Fibroblast of the conjunctiva (primary cell): ENCODE data around the gene ZBTB9.
"Not testable (repeated sequence)": the region's sequence is repeated elsewhere in the genome, so short reads cannot be mapped to it uniquely, and the experiment has no call there.

Source experiments
- DNase-seq: peaks from one replicate; pipeline ENCODE4 v3.0.0-alpha.2; 2010; ENCODE audit warnings: low read depth

The ZBTB9 gene

GRCh38 chr6:33467091-33467490 lies 12.7 kb downstream of the ZBTB9 start:
- no peak for DNase-seq

GRCh38 chr6:33469661-33470060 lies 15.3 kb downstream of the ZBTB9 start:
- no peak for DNase-seq

- no peak for DNase-seq
Measured at GRCh38 chr6:33477864-33478263, 23.5 kb downstream of the ZBTB9 start.

GRCh38 chr6:33481192-33481591 lies 26.8 kb downstream of the ZBTB9 start:
- no peak for DNase-seq

GRCh38 chr6:33482620-33483019 lies 28.2 kb downstream of the ZBTB9 start:
- not testable (repeated sequence) for DNase-seq

GRCh38 chr6:33483678-33484077 lies 29.3 kb downstream of the ZBTB9 start:
- DNase-seq = no peak

- not testable (repeated sequence) for DNase-seq
Measured at GRCh38 chr6:33484673-33485262, 30.4 kb downstream of the ZBTB9 start.

- DNase-seq = not testable (repeated sequence)
Measured at GRCh38 chr6:33485680-33486079, 31.3 kb downstream of the ZBTB9 start.

- DNase-seq = no peak
Measured at GRCh38 chr6:33488339-33488738, 34.0 kb downstream of the ZBTB9 start.

GRCh38 chr6:33490198-33490597 lies 35.8 kb downstream of the ZBTB9 start:
- DNase-seq = no peak

GRCh38 chr6:33490621-33491020 lies 36.2 kb downstream of the ZBTB9 start:
- DNase-seq = no peak

- DNase-seq = no peak
Measured at GRCh38 chr6:33492093-33492492, 37.7 kb downstream of the ZBTB9 start.

- DNase-seq = no peak
Measured at GRCh38 chr6:33497157-33497556, 42.8 kb downstream of the ZBTB9 start.

- DNase-seq = no peak
Measured at GRCh38 chr6:33502486-33502885, 48.1 kb downstream of the ZBTB9 start.

- no peak for DNase-seq
Measured at GRCh38 chr6:33504486-33504885, 50.1 kb downstream of the ZBTB9 start.

- DNase-seq = no peak
Measured at GRCh38 chr6:33505548-33506370, 51.4 kb downstream of the ZBTB9 start.
